OCI-LY1 (cell line): ENCODE data around the gene WWOX.

Experiments used
- H2AFZ ChIP-seq: fragments of 200-600 bp; sonication (generic), shearing (Covaris generic); 2 replicates; pipeline ENCODE4 v1.6.0; 2014; ENCODE audit warnings: antibody characterized with exemption, mild to moderate bottlenecking, low read length
- H3F3A ChIP-seq: fragments of 200-600 bp; sonication (generic), shearing (Covaris generic); 2 replicates; pipeline ENCODE4 v1.6.0; 2014; ENCODE audit warnings: mild to moderate bottlenecking, antibody characterized with exemption, low read length, moderate library complexity; ENCODE audit not compliant: insufficient read depth
- H3K27ac ChIP-seq: fragments of 200-600 bp; sonication (generic); 2 replicates; pipeline ENCODE4 v1.5.1; 2014; ENCODE audit warnings: low read length, mixed run types, mild to moderate bottlenecking, low read depth; ENCODE audit not compliant: poor library complexity, severe bottlenecking
- H3K27me3 ChIP-seq: fragments of 200-600 bp; sonication (generic); 2 replicates; pipeline ENCODE4 v1.6.0; 2014; ENCODE audit warnings: antibody characterized with exemption, mild to moderate bottlenecking, low read length, moderate library complexity; ENCODE audit not compliant: insufficient read depth
- H3K36me3 ChIP-seq: fragments of 200-600 bp; sonication (generic); 2 replicates; pipeline ENCODE4 v1.6.1; 2014; ENCODE audit warnings: mild to moderate bottlenecking, antibody characterized with exemption, low read length, moderate library complexity, mixed read lengths; ENCODE audit not compliant: insufficient read depth
- H3K4me1 ChIP-seq: fragments of 200-600 bp; sonication (generic); 2 replicates; pipeline ENCODE4 v1.5.1; 2014; ENCODE audit warnings: mild to moderate bottlenecking, low read length, moderate library complexity; ENCODE audit not compliant: insufficient read depth, severe bottlenecking
- H3K4me2 ChIP-seq: fragments of 200-600 bp; sonication (generic), shearing (Covaris generic); 2 replicates; pipeline ENCODE4 v1.6.1; 2014; ENCODE audit warnings: low read length
- H3K4me3 ChIP-seq: fragments of 200-600 bp; sonication (generic); 2 replicates; pipeline ENCODE4 v1.5.1; 2014; ENCODE audit warnings: low read length, low read depth, mild to moderate bottlenecking, mixed read lengths; ENCODE audit not compliant: poor library complexity, severe bottlenecking
- H3K79me2 ChIP-seq: fragments of 200-600 bp; shearing (Covaris generic); 2 replicates; pipeline ENCODE4 v1.6.1; 2016; ENCODE audit warnings: mixed run types, low read length, mixed read lengths; ENCODE audit not compliant: insufficient read depth
- H3K9ac ChIP-seq: fragments of 200-600 bp; sonication (generic), shearing (Covaris generic); 2 replicates; pipeline ENCODE4 v1.6.1; 2014; ENCODE audit warnings: mild to moderate bottlenecking, low read length, mixed read lengths
- H3K9me2 ChIP-seq: fragments of 200-600 bp; sonication (generic), shearing (Covaris generic); 2 replicates; pipeline ENCODE4 v1.6.1; 2014; ENCODE audit warnings: low read depth, mild to moderate bottlenecking, low read length, mixed read lengths
- H3K9me3 ChIP-seq: fragments of 200-600 bp; shearing (Covaris generic); 2 replicates; pipeline ENCODE4 v1.6.1; 2014; ENCODE audit warnings: low read length, mixed read lengths
- H4K20me1 ChIP-seq: fragments of 200-600 bp; sonication (generic), shearing (Covaris generic); 2 replicates; pipeline ENCODE4 v1.6.0; 2016; ENCODE audit warnings: mild to moderate bottlenecking, low read length; ENCODE audit not compliant: insufficient read depth
- CTCF ChIP-seq: fragments of 200-600 bp; sonication (generic), shearing (Covaris generic); IDR thresholded peaks from 2 replicates; pipeline ENCODE4 v1.5.1; 2017; ENCODE audit warnings: mild to moderate bottlenecking, antibody characterized with exemption, low read length, moderate library complexity, mixed read lengths
- EZH2 ChIP-seq: fragments of 200-600 bp; sonication (generic), shearing (Covaris generic); IDR thresholded peaks from 2 replicates; pipeline ENCODE4 v1.8.0; 2017; ENCODE audit warnings: borderline replicate concordance, mixed run types, mild to moderate bottlenecking, antibody characterized with exemption, low read length, moderate library complexity, mixed read lengths

The WWOX gene

GRCh38 chr16:79062821-79063220, 963.4 kb downstream of the WWOX start:
- no peaks in the 10 kb centered on the region for H3K79me2 ChIP-seq
- H3K9me2 ChIP-seq, result no peaks in the 10 kb centered on the region
- no peak overlapping the region for H3K4me2 ChIP-seq
- H3K27ac ChIP-seq, result no peak overlapping the region
- H3F3A ChIP-seq, result no peaks in the 10 kb centered on the region
- no peaks in the 10 kb centered on the region for H3K27me3 ChIP-seq
- H3K9me3 ChIP-seq, result no peaks in the 10 kb centered on the region
- H2AFZ ChIP-seq, result no peak overlapping the region
- TF ChIP-seq EZH2 (no peak), CTCF (no peak)
- no peaks in the 10 kb centered on the region for H4K20me1 ChIP-seq
- H3K36me3 ChIP-seq, result no peaks in the 10 kb centered on the region
- H3K9ac ChIP-seq, result no peak overlapping the region
- no peaks in the 10 kb centered on the region for H3K4me1 ChIP-seq
- H3K4me3 ChIP-seq, result no peak overlapping the region

DNA sequence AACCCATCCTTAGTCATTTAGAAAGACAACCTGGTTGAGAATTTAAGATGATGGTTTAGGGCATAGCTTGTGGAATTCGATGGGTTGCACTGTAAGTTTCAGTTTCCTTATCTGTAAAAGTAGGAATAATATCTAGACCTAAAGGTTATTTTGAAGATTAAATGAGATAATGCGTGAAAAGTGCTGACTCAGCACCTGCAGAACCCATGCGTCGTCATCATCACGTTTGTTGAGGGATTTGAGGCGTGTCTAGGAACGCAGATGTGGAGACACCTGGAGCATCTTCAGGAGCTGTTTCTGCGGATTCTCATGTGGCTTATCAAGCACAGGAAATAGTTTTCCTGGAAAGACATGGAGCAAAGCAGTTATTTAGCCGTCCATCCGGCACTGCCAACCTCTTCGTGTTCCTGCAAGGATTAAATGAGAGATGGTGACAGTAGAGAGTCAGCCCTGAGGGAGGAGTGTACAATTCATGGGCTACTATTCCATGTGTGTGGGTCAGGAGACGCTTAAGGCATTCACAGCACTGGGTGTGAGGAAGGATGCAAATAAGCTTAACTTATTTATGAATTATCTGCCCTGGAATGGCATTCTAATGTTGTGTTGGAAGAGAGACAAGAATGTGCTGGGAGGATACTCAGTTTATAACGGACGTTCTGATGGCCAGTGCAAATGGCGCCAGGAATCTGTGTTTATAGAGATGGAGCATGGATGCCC, 965.0 kb downstream of the WWOX start:
- no peaks in the 10 kb centered on the region for H3K36me3 ChIP-seq
- H3K27ac ChIP-seq, result no peak overlapping the region
- H2AFZ ChIP-seq, result no peak overlapping the region
- H3K9me2 ChIP-seq, result no peaks in the 10 kb centered on the region
- H3K9ac ChIP-seq, result no peak overlapping the region
- TF ChIP-seq EZH2 (no peak), CTCF (no peak)
- no peaks in the 10 kb centered on the region for H3K4me1 ChIP-seq
- H3K27me3 ChIP-seq, result no peaks in the 10 kb centered on the region
- no peak overlapping the region for H3K4me2 ChIP-seq
- no peaks in the 10 kb centered on the region for H3F3A ChIP-seq
- no peaks in the 10 kb centered on the region for H3K79me2 ChIP-seq
- no peaks in the 10 kb centered on the region for H3K9me3 ChIP-seq
- no peaks in the 10 kb centered on the region for H4K20me1 ChIP-seq
- H3K4me3 ChIP-seq, result no peak overlapping the region

DNA sequence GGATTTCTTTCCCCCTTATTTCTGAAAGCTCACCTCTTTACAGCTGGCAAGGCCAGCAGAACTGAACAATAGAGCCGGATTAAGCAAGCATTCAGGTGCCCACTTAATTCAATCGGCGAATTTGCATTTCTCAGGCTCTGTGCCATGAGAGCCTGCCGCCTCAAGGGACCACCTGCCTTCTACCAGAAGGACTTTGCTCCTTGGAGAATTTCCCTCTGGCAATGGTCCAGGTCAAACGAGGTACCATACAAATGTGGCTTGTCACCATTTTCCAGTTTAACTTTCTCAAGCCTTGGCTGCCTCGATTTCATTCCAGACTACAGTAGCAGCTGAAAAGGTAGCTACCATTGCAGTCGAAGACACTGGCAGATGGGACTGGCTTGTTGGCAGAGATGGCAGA, 967.1 kb downstream of the WWOX start:
- H3K27me3 ChIP-seq, result no peaks in the 10 kb centered on the region
- H3K4me2 ChIP-seq, result no peak overlapping the region
- H3K36me3 ChIP-seq, result no peaks in the 10 kb centered on the region
- no peaks in the 10 kb centered on the region for H3K79me2 ChIP-seq
- H4K20me1 ChIP-seq, result no peaks in the 10 kb centered on the region
- H3F3A ChIP-seq, result no peaks in the 10 kb centered on the region
- no peak overlapping the region for H3K27ac ChIP-seq
- no peaks in the 10 kb centered on the region for H3K9me2 ChIP-seq
- H3K4me1 ChIP-seq, result no peaks in the 10 kb centered on the region
- H3K9me3 ChIP-seq, result no peaks in the 10 kb centered on the region
- H3K4me3 ChIP-seq, result no peak overlapping the region
- TF ChIP-seq EZH2, result no peak
- TF ChIP-seq CTCF, result no peak
- H3K9ac ChIP-seq, result no peak overlapping the region
- H2AFZ ChIP-seq, result no peak overlapping the region
